SH-SY5Y (cell line): Measurements from ENCODE around the gene ZFP1.

Source experiments
- GATA2 ChIP-seq: IDR thresholded peaks from 2 replicates; pipeline ENCODE4 v1.6.1; 2011; ENCODE audit warnings: mild to moderate bottlenecking, low read depth, low read length
- GATA3 ChIP-seq: IDR thresholded peaks from 2 replicates; pipeline ENCODE4 v1.6.1; 2011; ENCODE audit warnings: low read depth, mild to moderate bottlenecking, low read length, moderate library complexity

GRCh38 chr16:75127713-75128415, 20.5 kb upstream of the ZFP1 start:
- TF ChIP-seq GATA3: no peak
- TF ChIP-seq GATA2: no peak
